ENCODE data around the gene NHSL2. TPM values are rescaled to one million over a fixed set of nuclear protein-coding genes. Genes with fewer than 3 reads are reported as not detected.
A peak's percentile ranks its signal among the peaks of the same experiment; 100 is the strongest.

NHSL2 gene
- total RNA-seq, 1 donor from 2014 or later, result not detected

DNA sequence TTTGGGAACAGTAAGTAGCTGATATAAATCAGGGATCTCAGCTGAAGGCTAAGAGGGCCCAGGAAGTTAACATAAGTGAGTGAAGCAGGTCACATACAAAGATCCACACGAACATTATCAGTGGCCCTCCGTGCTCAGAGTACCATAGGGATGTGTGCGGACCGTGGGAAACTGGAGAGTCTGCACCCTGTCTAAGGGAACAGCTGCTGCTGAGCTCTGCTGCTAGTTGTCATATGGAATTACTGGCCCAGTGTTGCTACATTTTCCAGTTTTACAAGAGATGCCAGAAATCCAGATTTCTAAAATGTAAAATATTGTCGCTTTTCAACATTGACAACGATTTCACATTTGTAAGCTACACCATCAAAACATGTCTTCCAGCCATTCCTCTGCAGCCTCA is 130.5 kb downstream of the NHSL2 start:
- H3K27me3 ChIP-seq (ENCODE audit: control insufficient read depth, insufficient read depth, low read length), result no peaks in the 10 kb centered on the region
- FAIRE-seq (peak; percentile 72), DNase-seq (ENCODE audit: low read depth) (no peak)
- TF ChIP-seq, protein P1, sequence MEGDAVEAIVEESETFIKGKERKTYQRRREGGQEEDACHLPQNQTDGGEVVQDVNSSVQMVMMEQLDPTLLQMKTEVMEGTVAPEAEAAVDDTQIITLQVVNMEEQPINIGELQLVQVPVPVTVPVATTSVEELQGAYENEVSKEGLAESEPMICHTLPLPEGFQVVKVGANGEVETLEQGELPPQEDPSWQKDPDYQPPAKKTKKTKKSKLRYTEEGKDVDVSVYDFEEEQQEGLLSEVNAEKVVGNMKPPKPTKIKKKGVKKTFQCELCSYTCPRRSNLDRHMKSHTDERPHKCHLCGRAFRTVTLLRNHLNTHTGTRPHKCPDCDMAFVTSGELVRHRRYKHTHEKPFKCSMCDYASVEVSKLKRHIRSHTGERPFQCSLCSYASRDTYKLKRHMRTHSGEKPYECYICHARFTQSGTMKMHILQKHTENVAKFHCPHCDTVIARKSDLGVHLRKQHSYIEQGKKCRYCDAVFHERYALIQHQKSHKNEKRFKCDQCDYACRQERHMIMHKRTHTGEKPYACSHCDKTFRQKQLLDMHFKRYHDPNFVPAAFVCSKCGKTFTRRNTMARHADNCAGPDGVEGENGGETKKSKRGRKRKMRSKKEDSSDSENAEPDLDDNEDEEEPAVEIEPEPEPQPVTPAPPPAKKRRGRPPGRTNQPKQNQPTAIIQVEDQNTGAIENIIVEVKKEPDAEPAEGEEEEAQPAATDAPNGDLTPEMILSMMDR (IDR thresholded peaks at IDR 0.05; ENCODE audit: insufficient read depth, low read length, severe bottlenecking), result no peak
- no peak overlapping the region for H3K4me3 ChIP-seq (ENCODE audit: low read depth, low read length)
- no peaks in the 10 kb centered on the region for H3K36me3 ChIP-seq (ENCODE audit: control insufficient read depth, insufficient read depth, low read length)

DNA sequence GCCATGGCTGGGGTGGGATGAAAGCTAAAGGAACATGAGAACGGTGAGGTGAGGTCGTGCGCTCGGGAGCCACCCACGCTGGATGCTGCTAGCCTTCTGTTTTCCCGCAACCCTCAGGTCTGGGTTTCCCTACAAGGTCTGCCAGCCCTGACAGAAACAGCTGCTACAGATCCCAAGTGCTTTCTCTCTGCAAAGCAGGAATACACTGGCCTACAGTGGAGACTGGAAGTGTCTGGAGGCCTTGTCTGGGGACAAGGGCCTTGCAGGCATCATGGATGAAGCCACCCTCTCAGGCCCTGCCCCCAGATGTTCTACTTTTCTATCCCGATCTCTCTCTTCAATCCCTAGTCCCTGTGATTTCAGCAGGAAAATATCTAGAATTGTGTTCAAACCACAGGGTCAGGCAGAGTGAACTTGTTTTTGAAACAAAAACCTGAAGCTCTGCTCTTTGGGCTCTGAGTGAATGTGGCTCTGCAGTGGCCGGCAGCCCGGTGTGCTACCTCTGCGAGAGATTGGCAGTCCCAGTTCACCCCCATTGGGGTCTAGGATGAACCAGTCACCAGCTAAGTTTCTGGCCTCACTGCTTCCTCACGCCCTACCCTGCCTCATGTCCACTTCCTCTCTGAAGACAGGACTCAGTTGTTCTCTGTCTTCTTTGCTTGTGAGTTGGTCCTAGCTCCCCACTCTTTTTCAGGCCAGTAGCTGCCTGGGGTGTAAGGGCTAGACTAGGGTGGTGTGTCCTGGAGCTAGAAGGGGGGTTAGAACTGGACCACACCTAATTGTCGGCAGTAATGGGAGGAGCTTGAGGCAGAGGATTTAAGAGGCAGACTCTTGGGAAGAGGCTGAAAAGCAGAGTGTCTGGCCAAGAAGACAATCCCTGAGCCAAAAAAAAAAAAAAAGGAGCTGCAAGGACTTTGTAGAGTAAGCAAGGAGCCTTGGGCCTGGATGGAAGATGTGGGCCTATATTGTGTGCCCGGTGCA is 131.5 kb downstream of the NHSL2 start:
- TF ChIP-seq, protein P1 (IDR thresholded peaks at IDR 0.05; ENCODE audit: insufficient read depth, low read length, severe bottlenecking), result no peak
- H3K27me3 ChIP-seq (ENCODE audit: control insufficient read depth, insufficient read depth, low read length), result no peaks in the 10 kb centered on the region
- FAIRE-seq, result no peak
- H3K36me3 ChIP-seq (ENCODE audit: control insufficient read depth, insufficient read depth, low read length), result no peaks in the 10 kb centered on the region
- DNase-seq (ENCODE audit: low read depth), result no peak
- H3K4me3 ChIP-seq (ENCODE audit: low read depth, low read length), result no peak overlapping the region

DNA sequence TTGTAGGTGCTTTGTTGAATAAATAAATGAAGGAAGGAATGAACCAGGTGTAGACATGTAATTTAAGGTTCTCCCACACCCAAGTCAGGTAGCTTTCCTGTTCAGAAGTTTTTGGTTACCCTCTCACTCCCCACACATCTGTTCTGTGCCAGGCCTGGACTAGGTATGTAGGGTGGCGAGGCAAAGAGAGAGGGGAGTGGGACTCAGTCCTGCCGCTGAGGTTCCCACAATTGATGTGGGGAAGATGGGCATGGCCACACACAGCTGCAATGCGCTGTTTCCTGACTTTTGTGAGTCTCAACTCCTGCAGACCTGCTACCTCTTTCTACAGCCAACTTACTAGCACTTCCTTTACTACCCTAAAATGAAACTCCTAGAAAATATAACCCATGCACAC is 132.2 kb downstream of the NHSL2 start:
- Histone ChIP-seq H3K4me3 (ENCODE audit: low read depth, low read length) (no peak overlapping the region), H3K36me3 (ENCODE audit: control insufficient read depth, insufficient read depth, low read length) (no peaks in the 10 kb centered on the region), H3K27me3 (ENCODE audit: control insufficient read depth, insufficient read depth, low read length) (no peaks in the 10 kb centered on the region)
- TF ChIP-seq, protein P1 (IDR thresholded peaks at IDR 0.05; ENCODE audit: insufficient read depth, low read length, severe bottlenecking), result no peak
- no peak for DNase-seq (ENCODE audit: low read depth)
- no peak for FAIRE-seq

DNA sequence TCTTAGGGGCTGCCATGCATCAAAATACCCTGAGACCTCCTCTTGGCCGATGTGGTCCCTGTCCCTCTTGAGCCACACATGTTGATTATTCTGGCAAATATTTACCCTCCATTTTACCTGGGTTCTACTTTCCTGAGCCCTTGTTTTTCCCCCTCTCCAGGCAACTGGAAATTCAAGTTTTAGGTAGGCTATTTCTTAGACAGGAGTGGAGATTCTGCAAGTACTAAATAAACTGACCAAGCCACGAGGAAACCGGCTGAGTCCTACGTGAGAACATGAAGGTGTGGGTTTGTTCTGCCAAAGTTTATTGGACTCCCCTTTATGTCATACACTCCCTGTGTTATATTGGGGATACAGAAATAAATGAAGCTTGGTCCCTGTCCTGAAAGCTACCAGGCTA is 133.0 kb downstream of the NHSL2 start:
- TF ChIP-seq, protein P1 (IDR thresholded peaks at IDR 0.05; ENCODE audit: insufficient read depth, low read length, severe bottlenecking), result no peak
- DNase-seq (ENCODE audit: low read depth) (no peak), FAIRE-seq (no peak)
- Histone ChIP-seq H3K4me3 (ENCODE audit: low read depth, low read length) (no peak overlapping the region), H3K36me3 (ENCODE audit: control insufficient read depth, insufficient read depth, low read length) (no peaks in the 10 kb centered on the region), H3K27me3 (ENCODE audit: control insufficient read depth, insufficient read depth, low read length) (no peaks in the 10 kb centered on the region)

DNA sequence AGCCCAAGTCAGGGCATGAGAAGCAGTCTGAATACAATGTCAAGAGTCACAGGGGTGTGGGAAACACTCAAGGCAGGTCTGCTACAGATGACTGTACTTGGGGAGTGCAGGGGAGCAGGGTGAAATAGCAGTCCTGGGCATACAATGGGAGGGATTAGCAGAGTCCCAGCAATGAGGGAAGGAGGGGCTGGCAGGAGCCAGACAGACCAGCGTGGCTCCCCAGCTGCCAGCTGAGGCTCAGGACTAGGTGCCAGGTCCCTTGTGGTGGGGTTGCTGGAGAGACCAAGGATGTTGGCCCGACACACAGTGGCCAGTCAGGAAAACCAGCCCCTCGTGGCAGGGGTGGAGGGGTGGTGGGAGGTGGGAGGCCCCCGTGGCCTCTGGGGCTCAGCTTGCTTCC is 134.5 kb downstream of the NHSL2 start:
- TF ChIP-seq, protein P1 (IDR thresholded peaks at IDR 0.05; ENCODE audit: insufficient read depth, low read length, severe bottlenecking), result no peak
- Histone ChIP-seq H3K4me3 (ENCODE audit: low read depth, low read length) (no peak overlapping the region), H3K36me3 (ENCODE audit: control insufficient read depth, insufficient read depth, low read length) (no peaks in the 10 kb centered on the region), H3K27me3 (ENCODE audit: control insufficient read depth, insufficient read depth, low read length) (no peaks in the 10 kb centered on the region)
- FAIRE-seq (no peak), DNase-seq (ENCODE audit: low read depth) (peak; percentile 66)
